HepG2 (cell line): Measurements from ENCODE around the gene YTHDF1. TPM values are rescaled to one million over a fixed set of nuclear protein-coding genes. Genes with fewer than 3 reads are reported as not detected.

Experiments
- DR1 ChIP-seq: sonication (generic); formaldehyde crosslinking; IDR thresholded peaks from 2 replicates; pipeline ENCODE4 v1.8.0; 2021; ENCODE audit warnings: mild to moderate bottlenecking, missing genetic modification reagents, inconsistent platforms
- FIP1L1 ChIP-seq: fragments of 200-400 bp; formaldehyde crosslinking; IDR thresholded peaks from 2 replicates; pipeline ENCODE4 v1.6.1; 2018; ENCODE audit warnings: low read depth, mild to moderate bottlenecking, low read length, moderate library complexity, borderline replicate concordance; ENCODE audit not compliant: insufficient read depth
- HIVEP1 ChIP-seq: sonication (generic); formaldehyde crosslinking; IDR thresholded peaks from 2 replicates; pipeline ENCODE4 v1.4.0; 2020; ENCODE audit warnings: mild to moderate bottlenecking, missing genetic modification reagents
- KDM3A ChIP-seq: IDR thresholded peaks from 2 replicates; pipeline ENCODE4 v1.6.1; 2018; ENCODE audit warnings: low read depth, missing compliant biosample characterization
- MAFF ChIP-seq: IDR thresholded peaks from 2 replicates; pipeline ENCODE4 v1.6.1; 2011; ENCODE audit warnings: low read depth, low read length, improper control_type of control experiment
- MZF1 ChIP-seq: sonication (generic); formaldehyde crosslinking; IDR thresholded peaks from 2 replicates; pipeline ENCODE4 v1.8.1; 2023; ENCODE audit warnings: mild to moderate bottlenecking, missing genetic modification reagents, borderline replicate concordance
- THAP11 ChIP-seq: IDR thresholded peaks from 2 replicates; pipeline ENCODE4 v1.6.1; 2016; ENCODE audit warnings: missing biosample characterization, missing genetic modification reagents
- ZFP41 ChIP-seq: sonication (generic); formaldehyde crosslinking; IDR thresholded peaks from 2 replicates; pipeline ENCODE4 v1.4.0; 2020; ENCODE audit warnings: mild to moderate bottlenecking, missing genetic modification reagents, borderline replicate concordance
- polyA plus RNA-seq, 8 experiments: library from polyadenylated mRNA; depleted of rRNA in 3 of 8; stranded (reverse) in 7 of 8; unstranded in 1 of 8; fragments of >200 nt; fragmentation: Illumina TruSeq in 4 of 8; extraction: Trizol in 4 of 8; gene quantifications; 2 replicates each; pipeline versions ENCODE4 v1.2.1 to v1.2.3, GENCODE V29; 2011 to 2016; ENCODE audit warnings: low read depth in 4 of 8, missing spikeins in 1 of 8, mixed read lengths in 1 of 8; ENCODE audit not compliant: insufficient read depth in 1 of 8
- total RNA-seq, 5 experiments: library from RNA; depleted of rRNA; stranded (reverse); fragments of >200 nt; fragmentation: Illumina TruSeq; extraction: Trizol; gene quantifications; 2 replicates each; pipeline ENCODE4 v1.2.3, GENCODE V29; 2016; ENCODE audit warnings: low read depth in 1 of 5
- TF ChIP-seq, protein P1 (sequence below): sonication (generic); formaldehyde crosslinking; IDR thresholded peaks from 2 replicates; pipeline ENCODE4 v1.9.0; 2021; ENCODE audit warnings: missing genetic modification reagents, borderline replicate concordance
- TF ChIP-seq, protein P2 (sequence below): sonication (generic); formaldehyde crosslinking; IDR thresholded peaks from 2 replicates; pipeline ENCODE4 v1.8.0; 2022; ENCODE audit warnings: missing genetic modification reagents, mild to moderate bottlenecking, moderate library complexity, borderline replicate concordance
- TF ChIP-seq, protein P3 (sequence below): sonication (generic); formaldehyde crosslinking; IDR thresholded peaks from 2 replicates; pipeline ENCODE4 v1.8.0; 2022; ENCODE audit warnings: mild to moderate bottlenecking, missing genetic modification reagents, borderline replicate concordance
- TF ChIP-seq, protein P4 (sequence below): sonication (generic); formaldehyde crosslinking; IDR thresholded peaks from 2 replicates; pipeline ENCODE4 v1.4.0; 2020; ENCODE audit warnings: mild to moderate bottlenecking, missing genetic modification reagents

Gene YTHDF1
- total and polyA plus RNA-seq, 2 of the 13 experiments (the other 11 are each of a cell fraction or from before 2014, with no cell fraction given): 34.5 to 37.7 TPM

DNA sequence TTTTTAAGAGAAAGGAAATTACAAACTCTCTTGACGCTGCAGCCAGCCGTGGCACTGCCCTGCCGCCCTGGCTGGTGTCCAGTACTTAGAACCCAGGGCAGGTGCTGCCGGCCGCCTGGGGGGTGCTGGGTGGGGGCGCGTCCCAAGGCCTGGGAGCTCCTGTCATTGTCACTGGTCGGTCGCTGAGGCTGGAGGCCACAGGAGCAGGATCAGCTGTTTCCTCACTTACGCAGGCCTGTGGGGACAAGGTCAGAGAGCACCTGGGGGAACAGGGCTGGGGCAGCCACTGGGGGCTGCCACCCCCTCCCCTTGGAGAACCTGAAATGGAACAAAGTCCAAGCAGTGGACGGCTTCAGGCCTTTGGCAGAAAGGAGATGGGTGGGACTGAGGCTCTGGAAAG, 25.3 kb upstream of the YTHDF1 start (continued):
- TF ChIP-seq KDM3A (CRISPR knock-in tag) (0 out of 2 replicates have a peak, but pooled peaks have one; percentile 62), DR1 (CRISPR knock-in tag) (no peak), MZF1 (CRISPR knock-in tag) (no peak), THAP11 (CRISPR knock-in tag) (no peak), HIVEP1 (CRISPR knock-in tag) (0 out of 2 replicates have a peak, but pooled peaks have one; percentile 33), FIP1L1 (no peak), ZFP41 (CRISPR knock-in tag) (no peak), MAFF (no peak)
- TF ChIP-seq, protein P1, sequence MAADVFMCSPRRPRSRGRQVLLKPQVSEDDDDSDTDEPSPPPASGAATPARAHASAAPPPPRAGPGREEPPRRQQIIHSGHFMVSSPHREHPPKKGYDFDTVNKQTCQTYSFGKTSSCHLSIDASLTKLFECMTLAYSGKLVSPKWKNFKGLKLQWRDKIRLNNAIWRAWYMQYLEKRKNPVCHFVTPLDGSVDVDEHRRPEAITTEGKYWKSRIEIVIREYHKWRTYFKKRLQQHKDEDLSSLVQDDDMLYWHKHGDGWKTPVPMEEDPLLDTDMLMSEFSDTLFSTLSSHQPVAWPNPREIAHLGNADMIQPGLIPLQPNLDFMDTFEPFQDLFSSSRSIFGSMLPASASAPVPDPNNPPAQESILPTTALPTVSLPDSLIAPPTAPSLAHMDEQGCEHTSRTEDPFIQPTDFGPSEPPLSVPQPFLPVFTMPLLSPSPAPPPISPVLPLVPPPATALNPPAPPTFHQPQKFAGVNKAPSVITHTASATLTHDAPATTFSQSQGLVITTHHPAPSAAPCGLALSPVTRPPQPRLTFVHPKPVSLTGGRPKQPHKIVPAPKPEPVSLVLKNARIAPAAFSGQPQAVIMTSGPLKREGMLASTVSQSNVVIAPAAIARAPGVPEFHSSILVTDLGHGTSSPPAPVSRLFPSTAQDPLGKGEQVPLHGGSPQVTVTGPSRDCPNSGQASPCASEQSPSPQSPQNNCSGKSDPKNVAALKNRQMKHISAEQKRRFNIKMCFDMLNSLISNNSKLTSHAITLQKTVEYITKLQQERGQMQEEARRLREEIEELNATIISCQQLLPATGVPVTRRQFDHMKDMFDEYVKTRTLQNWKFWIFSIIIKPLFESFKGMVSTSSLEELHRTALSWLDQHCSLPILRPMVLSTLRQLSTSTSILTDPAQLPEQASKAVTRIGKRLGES (CRISPR knock-in tag): no peak
- TF ChIP-seq, protein P2, sequence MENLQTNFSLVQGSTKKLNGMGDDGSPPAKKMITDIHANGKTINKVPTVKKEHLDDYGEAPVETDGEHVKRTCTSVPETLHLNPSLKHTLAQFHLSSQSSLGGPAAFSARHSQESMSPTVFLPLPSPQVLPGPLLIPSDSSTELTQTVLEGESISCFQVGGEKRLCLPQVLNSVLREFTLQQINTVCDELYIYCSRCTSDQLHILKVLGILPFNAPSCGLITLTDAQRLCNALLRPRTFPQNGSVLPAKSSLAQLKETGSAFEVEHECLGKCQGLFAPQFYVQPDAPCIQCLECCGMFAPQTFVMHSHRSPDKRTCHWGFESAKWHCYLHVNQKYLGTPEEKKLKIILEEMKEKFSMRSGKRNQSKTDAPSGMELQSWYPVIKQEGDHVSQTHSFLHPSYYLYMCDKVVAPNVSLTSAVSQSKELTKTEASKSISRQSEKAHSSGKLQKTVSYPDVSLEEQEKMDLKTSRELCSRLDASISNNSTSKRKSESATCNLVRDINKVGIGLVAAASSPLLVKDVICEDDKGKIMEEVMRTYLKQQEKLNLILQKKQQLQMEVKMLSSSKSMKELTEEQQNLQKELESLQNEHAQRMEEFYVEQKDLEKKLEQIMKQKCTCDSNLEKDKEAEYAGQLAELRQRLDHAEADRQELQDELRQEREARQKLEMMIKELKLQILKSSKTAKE (CRISPR knock-in tag): 0 out of 2 replicates have a peak, but pooled peaks have one; percentile 19
- TF ChIP-seq, protein P3, sequence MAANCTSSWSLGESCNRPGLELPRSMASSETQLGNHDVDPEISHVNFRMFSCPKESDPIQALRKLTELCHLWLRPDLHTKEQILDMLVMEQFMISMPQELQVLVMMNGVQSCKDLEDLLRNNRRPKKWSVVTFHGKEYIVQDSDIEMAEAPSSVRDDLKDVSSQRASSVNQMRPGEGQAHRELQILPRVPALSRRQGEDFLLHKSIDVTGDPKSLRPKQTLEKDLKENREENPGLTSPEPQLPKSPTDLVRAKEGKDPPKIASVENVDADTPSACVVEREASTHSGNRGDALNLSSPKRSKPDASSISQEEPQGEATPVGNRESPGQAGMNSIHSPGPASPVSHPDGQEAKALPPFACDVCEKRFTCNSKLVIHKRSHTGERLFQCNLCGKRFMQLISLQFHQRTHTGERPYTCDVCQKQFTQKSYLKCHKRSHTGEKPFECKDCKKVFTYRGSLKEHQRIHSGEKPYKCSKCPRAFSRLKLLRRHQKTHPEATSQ (CRISPR knock-in tag): no peak
- TF ChIP-seq, protein P4, sequence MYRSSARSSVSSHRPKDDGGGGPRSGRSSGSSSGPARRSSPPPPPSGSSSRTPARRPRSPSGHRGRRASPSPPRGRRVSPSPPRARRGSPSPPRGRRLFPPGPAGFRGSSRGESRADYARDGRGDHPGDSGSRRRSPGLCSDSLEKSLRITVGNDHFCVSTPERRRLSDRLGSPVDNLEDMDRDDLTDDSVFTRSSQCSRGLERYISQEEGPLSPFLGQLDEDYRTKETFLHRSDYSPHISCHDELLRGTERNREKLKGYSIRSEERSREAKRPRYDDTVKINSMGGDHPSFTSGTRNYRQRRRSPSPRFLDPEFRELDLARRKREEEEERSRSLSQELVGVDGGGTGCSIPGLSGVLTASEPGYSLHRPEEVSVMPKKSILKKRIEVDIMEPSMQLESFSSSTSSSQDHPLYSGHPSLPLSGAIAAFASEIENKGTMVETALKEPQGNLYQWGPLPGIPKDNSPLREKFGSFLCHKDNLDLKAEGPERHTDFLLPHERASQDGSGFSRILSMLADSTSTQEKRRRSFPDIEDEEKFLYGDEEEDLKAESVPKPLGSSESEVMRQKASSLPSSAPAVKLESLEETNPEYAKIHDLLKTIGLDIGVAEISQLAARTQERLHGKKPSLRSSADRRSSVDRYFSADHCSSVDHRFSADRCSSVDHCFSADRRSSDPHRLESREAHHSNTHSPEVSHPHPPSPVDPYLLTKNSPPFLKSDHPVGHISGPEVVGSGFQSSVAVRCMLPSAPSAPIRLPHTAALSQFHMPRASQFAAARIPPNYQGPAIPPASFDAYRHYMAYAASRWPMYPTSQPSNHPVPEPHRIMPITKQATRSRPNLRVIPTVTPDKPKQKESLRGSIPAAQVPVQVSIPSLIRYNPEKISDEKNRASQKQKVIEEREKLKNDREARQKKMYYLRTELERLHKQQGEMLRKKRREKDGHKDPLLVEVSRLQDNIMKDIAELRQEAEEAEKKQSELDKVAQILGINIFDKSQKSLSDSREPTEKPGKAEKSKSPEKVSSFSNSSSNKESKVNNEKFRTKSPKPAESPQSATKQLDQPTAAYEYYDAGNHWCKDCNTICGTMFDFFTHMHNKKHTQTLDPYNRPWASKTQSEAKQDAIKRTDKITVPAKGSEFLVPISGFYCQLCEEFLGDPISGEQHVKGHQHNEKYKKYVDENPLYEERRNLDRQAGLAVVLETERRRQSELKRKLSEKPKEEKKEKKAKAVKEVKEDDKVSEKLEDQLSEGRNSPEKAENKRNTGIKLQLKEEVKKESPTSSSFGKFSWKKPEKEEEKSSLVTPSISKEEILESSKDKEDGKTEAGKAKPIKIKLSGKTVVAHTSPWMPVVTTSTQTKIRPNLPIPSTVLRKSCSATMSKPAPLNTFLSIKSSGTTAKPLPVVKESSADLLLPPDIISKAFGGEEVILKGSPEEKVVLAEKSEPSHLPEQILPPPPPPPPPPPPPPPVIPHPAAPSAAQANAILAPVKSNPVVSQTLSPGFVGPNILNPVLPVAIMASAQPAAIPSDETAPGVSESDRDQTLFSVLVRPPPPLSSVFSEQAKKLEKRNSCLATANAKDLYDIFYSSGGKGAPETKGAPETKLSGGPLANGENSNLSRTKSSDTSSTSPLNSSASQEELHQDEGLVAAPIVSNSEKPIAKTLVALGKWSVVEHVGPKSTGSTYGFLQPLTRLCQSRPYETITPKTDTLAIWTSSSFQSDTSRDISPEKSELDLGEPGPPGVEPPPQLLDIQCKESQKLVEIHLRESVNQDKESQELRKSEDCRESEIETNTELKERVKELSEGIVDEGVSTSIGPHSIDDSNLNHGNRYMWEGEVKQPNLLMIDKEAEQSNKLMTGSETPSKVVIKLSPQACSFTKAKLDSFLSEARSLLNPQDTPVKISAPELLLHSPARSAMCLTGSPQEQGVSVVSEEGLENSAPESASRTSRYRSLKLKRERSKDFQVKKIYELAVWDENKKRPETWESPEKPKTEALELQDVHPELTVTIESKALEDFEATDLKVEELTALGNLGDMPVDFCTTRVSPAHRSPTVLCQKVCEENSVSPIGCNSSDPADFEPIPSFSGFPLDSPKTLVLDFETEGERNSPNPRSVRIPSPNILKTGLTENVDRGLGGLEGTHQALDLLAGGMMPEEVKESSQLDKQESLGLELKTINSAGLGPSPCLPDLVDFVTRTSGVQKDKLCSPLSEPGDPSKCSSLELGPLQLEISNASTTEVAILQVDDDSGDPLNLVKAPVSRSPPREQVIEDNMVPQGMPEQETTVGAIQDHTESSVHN: no peak
